Gastroesophageal sphincter (tissue), 3 donors: ENCODE results near the gene LSM4.

Experiments used
- POLR2AphosphoS5 ChIP-seq: sonication (generic); formaldehyde crosslinking; IDR thresholded peaks from one replicate; pipeline ENCODE4 v1.6.1; 2017; ENCODE audit warnings: antibody characterized with exemption
- TF ChIP-seq, protein P1 (sequence below), 4 experiments: fragments of 200-600 bp in 2 of 4; fragments of 450-650 bp in 2 of 4; sonication (generic) in 1 of 4; IDR thresholded peaks; one replicate each; pipeline ENCODE4 v1.5.1; 2017 to 2019; ENCODE audit warnings: antibody characterized with exemption in 4 of 4, mild to moderate bottlenecking in 2 of 4, moderate library complexity in 2 of 4

DNA sequence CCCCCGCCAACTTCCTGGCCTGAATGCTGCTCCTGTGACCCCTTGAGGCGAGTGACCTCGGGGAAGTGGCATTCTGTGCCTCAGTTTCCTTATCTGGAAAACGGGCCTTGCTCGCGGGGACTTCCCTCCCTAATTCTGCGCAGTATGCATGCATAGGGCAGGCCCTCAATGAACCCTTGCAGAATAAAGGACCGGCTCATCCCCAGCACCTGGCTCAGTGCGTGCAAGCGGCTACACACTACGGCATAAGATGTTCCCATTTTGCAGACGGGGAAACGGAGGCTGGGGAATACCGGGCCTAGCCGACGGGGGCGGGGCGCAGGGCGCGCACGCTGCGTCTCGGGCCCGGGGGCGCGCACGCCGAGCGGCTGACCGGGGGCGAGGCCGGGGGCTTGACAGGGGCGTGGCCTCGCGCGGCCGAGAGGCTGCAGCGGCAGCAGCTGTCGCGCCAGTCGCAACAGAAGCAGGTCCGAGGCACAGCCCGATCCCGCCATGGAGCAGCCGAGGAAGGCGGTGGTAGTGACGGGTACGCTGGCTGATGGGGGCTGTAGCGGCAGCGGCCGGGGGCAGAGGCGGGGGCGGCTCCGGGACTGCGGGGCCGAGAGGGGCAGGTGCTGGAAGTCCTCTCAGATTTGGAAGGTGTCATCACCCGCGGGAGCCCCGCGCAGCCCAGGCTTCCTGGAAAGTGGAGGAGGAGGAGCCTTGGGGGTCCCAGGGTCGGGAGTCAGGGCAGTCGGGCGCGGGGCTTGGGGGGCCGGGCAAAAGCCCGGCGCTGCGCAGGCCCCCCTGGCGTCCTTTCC, 17.5 kb upstream of the LSM4 start, which contains the start of gene PGPEP1:
- TF ChIP-seq, protein P1, sequence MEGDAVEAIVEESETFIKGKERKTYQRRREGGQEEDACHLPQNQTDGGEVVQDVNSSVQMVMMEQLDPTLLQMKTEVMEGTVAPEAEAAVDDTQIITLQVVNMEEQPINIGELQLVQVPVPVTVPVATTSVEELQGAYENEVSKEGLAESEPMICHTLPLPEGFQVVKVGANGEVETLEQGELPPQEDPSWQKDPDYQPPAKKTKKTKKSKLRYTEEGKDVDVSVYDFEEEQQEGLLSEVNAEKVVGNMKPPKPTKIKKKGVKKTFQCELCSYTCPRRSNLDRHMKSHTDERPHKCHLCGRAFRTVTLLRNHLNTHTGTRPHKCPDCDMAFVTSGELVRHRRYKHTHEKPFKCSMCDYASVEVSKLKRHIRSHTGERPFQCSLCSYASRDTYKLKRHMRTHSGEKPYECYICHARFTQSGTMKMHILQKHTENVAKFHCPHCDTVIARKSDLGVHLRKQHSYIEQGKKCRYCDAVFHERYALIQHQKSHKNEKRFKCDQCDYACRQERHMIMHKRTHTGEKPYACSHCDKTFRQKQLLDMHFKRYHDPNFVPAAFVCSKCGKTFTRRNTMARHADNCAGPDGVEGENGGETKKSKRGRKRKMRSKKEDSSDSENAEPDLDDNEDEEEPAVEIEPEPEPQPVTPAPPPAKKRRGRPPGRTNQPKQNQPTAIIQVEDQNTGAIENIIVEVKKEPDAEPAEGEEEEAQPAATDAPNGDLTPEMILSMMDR (IDR thresholded peaks at IDR 0.05) = peak in 1 of 4 experiments; percentile 22
- no peak for TF ChIP-seq POLR2AphosphoS5
